ENCODE results near the gene ENGASE. TPM values are rescaled to one million over a fixed set of nuclear protein-coding genes. Genes with fewer than 3 reads are reported as not detected.

The ENGASE gene
- total and polyA plus RNA-seq, 8 donors, result 6.6 to 505 (median 35.2) TPM

DNA sequence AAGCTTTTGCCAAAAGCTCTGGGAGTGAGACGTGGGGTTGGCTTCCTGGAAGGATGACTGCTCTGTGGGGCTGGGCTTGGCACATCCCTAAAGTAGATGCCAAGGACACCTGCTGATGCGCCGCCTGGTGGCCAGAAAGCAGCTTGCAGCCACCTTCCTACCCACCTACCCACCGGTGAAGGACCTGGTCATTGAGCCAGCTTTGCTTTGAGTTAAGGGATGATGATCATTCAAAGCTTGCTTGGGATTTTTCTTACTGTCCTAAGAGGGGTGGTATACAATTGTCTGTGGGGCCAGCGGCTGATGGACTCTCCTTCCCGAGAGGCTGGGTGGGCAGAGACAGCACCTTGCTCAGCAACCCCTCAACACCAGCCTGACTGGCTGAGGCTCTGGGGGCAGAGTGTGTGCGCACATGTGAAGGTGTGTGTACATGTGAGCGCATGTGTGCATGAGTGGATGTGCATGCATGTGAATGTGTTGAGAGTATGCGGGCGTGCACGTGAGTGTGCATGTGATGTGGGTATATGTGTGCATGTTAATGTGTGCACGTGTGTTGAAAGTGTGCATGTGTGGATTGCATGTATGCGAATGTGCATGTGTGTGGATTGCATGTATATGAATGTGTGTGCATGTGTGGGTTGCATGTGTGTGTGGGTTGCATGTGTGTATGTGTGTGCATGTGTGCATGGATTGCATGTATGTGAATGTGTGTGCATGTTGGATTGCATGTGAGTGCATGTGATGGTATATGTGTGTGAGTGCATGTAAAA is 32.0 kb upstream of the ENGASE start:
- H3K4me3 ChIP-seq, result no peak overlapping the region
- no peak overlapping the region for H3K27ac ChIP-seq
- 61 to 85% (median 61%) methylated on average over 9 to 13 of the region's 13 CpGs for WGBS, 5 donors
- H3K27me3 ChIP-seq, result peaks cover 0 to 17% (median 0%) of the 10 kb centered on the region in 3 donors
- peaks cover 0 to 4% (median 0%) of the 10 kb centered on the region in 4 donors for H3K36me3 ChIP-seq
- H3K4me1 ChIP-seq, result peaks cover 0 to 23% (median 14%) of the 10 kb centered on the region in 4 donors
- no peak for TF ChIP-seq EP300 (IDR thresholded peaks at IDR 0.05)
- peak in 5 of 7 experiments; percentile 81 to 92 (median 85) for TF ChIP-seq CTCF (IDR thresholded peaks at IDR 0.05)
- TF ChIP-seq POLR2AphosphoS5 (IDR thresholded peaks at IDR 0.05), result peak in 1 of 3 donors; percentile 66
- H3K9me3 ChIP-seq, result no peaks in the 10 kb centered on the region
- intact Hi-C loops (cut with DNase I; ENCODE audit: low total_unique reads), result no loop called here
- DNase-seq, result peak; percentile 79 to 87

GRCh38 chr17:79043191-79043930 is 31.3 kb upstream of the ENGASE start:
- TF ChIP-seq POLR2AphosphoS5 (IDR thresholded peaks at IDR 0.05), result no peak
- TF ChIP-seq EP300 (IDR thresholded peaks at IDR 0.05), result no peak
- no peak for TF ChIP-seq CTCF (IDR thresholded peaks at IDR 0.05)
- TF ChIP-seq POLR2A (IDR thresholded peaks at IDR 0.05), result no peak
- Histone ChIP-seq H3K9me3 (no peaks in the 10 kb centered on the region), H3K27ac (no peak overlapping the region), H3K36me3 (peaks cover 0 to 11% (median 0%) of the 10 kb centered on the region in 4 donors), H3K27me3 (peaks cover 0 to 17% (median 0%) of the 10 kb centered on the region in 3 donors), H3K4me1 (peaks cover 0 to 23% (median 18%) of the 10 kb centered on the region in 4 donors), H3K4me3 (no peak overlapping the region)
- DNase-seq, result no peak
- intact Hi-C loops (cut with DNase I; ENCODE audit: low total_unique reads), result no loop called here
- WGBS, 5 donors, result 72 to 91% (median 90%) methylated on average over 10 of the region's 10 CpGs

DNA sequence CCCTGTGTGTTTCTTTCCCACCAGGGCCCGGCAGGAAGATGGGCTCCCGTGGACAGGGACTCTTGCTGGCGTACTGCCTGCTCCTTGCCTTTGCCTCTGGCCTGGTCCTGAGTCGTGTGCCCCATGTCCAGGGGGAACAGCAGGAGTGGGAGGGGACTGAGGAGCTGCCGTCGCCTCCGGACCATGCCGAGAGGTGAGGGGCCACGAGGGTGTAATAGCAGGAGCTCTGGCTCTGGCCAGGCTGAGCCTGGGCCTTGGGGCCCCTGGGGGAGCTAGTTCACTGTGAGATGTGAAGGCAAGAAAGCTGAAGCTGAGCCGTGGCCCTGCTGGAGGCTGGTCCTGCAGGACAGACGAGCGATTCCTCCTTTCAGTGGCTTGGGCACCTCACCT is 30.7 kb upstream of the ENGASE start:
- no peak overlapping the region for H3K27ac ChIP-seq
- no peaks in the 10 kb centered on the region for H3K9me3 ChIP-seq
- 64 to 86% (median 74%) methylated on average over 8 to 12 of the region's 12 CpGs for WGBS, 5 donors
- H3K36me3 ChIP-seq, result peaks cover 0 to 11% (median 0%) of the 10 kb centered on the region in 4 donors
- peaks cover 0 to 23% (median 19%) of the 10 kb centered on the region in 4 donors for H3K4me1 ChIP-seq
- no peak for DNase-seq
- intact Hi-C loops (cut with DNase I; ENCODE audit: low total_unique reads), result no loop called here
- no peak overlapping the region for H3K4me3 ChIP-seq
- no peak for TF ChIP-seq POLR2AphosphoS5 (IDR thresholded peaks at IDR 0.05)
- TF ChIP-seq CTCF (IDR thresholded peaks at IDR 0.05), result no peak
- TF ChIP-seq POLR2A (IDR thresholded peaks at IDR 0.05), result no peak
- no peak for TF ChIP-seq EP300 (IDR thresholded peaks at IDR 0.05)
- peaks cover 0 to 19% (median 0%) of the 10 kb centered on the region in 3 donors for H3K27me3 ChIP-seq

DNA sequence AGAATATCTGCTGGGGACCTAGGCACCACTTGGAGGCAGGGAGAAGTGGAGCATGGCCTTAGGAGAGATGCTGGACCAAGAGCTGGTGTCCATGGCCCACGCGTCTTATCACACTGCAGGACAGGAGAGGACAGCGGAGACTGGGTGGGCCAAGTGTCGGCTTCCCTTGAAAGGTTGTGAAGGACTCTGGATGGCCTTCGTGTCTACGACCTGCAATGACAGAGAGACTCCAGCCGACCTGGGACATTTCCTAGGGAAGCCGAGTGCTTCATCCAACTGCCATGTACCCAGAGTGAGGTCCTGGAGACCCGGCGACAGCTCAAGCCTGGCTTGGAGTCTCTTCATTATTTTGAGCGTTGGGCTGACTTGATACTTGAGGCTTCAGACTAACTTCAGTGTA is 30.2 kb upstream of the ENGASE start:
- intact Hi-C loops (cut with DNase I; ENCODE audit: low total_unique reads), result no loop called here
- H3K9me3 ChIP-seq, result no peaks in the 10 kb centered on the region
- DNase-seq, result no peak
- TF ChIP-seq POLR2AphosphoS5 (IDR thresholded peaks at IDR 0.05) (no peak), CTCF (IDR thresholded peaks at IDR 0.05) (no peak), EP300 (IDR thresholded peaks at IDR 0.05) (no peak), POLR2A (IDR thresholded peaks at IDR 0.05) (no peak)
- H3K27ac ChIP-seq, result no peak overlapping the region
- 87 to 97% (median 90%) methylated on average over 11 of the region's 11 CpGs for WGBS, 5 donors
- peaks cover 0 to 11% (median 0%) of the 10 kb centered on the region in 4 donors for H3K36me3 ChIP-seq
- H3K27me3 ChIP-seq, result peaks cover 0 to 19% (median 0%) of the 10 kb centered on the region in 3 donors
- H3K4me1 ChIP-seq, result peaks cover 0 to 23% (median 19%) of the 10 kb centered on the region in 4 donors
- no peak overlapping the region for H3K4me3 ChIP-seq

Measured in stomach (tissue), 9 donors.